GM10266 (cell line): ENCODE data around the gene CDK9.

ENCODE experiments used
- DNase-seq: peaks from one replicate; pipeline ENCODE4 v3.0.0; 2012; ENCODE audit errors: extremely low spot score
- TF ChIP-seq, protein P1 (sequence below): IDR thresholded peaks from 2 replicates; pipeline ENCODE4 v1.5.1; 2012; ENCODE audit warnings: mild to moderate bottlenecking, low read depth; ENCODE audit not compliant: control insufficient read depth, insufficient read depth; ENCODE audit errors: missing control alignments

The CDK9 gene

DNA sequence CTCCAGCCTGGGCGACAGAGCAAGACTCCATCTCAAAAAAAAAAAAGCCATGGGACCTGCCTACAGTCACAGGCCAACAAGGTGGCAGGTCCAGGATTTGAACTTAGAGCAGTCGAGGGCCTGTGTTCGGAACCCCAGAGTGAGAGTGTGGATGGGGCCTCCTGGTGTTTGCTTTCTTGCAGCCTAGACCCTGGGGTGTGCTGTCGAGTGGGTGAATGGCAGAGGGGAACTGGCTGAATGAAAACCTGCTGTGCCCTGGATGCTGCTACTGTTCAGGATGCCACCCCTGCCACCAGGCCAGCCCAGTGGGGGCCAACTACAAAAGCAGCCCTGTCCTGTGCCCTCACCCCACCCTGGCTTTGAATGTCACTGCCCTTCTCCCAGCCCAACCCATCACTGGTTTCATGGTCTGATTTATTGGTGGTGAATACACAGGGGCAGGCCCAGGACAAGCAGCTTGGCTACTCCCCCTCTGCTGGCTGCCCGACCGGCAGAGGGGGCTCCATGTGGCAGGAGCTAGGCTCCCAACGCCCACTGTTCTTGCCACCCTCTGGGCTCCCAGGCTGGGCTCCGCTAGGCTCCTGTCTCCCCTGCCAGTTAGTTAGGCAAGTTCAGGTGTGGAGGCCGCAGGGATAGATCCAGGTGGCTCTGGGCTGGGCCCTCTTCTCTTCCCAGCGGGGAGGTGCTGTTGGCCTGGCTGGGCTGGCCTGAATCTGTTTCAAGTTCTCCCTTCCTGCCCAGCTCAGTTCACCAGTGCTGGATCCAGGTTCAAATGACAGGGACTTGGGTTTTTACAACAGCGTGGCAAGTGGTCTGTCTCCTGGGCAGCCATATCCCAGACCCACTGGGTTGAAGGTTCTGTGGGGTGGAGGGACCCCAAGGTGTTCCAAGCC, 29.0 kb downstream of the CDK9 start:
- TF ChIP-seq, protein P1, sequence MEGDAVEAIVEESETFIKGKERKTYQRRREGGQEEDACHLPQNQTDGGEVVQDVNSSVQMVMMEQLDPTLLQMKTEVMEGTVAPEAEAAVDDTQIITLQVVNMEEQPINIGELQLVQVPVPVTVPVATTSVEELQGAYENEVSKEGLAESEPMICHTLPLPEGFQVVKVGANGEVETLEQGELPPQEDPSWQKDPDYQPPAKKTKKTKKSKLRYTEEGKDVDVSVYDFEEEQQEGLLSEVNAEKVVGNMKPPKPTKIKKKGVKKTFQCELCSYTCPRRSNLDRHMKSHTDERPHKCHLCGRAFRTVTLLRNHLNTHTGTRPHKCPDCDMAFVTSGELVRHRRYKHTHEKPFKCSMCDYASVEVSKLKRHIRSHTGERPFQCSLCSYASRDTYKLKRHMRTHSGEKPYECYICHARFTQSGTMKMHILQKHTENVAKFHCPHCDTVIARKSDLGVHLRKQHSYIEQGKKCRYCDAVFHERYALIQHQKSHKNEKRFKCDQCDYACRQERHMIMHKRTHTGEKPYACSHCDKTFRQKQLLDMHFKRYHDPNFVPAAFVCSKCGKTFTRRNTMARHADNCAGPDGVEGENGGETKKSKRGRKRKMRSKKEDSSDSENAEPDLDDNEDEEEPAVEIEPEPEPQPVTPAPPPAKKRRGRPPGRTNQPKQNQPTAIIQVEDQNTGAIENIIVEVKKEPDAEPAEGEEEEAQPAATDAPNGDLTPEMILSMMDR = no peak
- DNase-seq = no peak

DNA sequence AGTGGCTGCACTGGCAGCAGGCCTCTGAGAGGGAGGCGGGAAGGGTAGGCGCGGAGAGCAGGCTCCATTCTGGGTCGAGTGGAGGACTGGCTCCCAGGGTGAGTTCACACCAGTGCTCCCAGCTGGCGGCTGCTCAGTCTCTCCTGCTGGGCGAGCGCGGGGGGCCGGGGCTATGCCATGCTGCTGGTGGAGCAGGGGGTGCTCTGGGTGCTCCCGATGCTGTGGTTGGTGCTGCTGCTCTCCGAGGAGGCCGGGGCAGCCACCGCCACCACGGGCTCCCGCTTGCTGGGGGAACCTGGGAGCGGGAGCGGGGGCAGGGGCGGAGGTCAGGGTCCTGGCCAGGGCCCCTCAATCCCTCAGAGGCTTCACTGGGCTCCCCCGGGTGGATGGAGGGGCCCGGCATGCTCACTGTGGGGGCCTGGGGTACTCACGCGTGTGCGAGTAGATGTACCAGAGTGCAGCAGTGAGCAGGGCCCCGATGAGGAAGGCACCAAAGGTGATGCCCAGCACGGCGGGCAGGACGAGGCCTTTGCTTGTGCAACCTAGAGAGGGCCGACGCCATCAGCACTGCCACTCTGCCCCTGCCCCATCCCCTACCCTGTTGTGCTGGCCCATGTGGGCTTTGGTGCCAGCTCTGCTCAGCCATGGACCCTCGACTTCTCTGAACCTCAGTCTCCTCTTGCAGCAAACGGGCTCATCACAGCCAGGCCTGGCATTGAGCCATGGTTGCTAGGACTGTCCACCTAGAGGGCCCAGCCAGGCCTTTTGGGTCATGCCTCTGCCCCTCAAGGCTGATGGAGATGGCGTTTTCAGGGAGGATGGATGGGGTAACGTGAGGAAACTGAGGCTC, 29.9 kb downstream of the CDK9 start:
- no peak for DNase-seq
- TF ChIP-seq, protein P1 = no peak

DNA sequence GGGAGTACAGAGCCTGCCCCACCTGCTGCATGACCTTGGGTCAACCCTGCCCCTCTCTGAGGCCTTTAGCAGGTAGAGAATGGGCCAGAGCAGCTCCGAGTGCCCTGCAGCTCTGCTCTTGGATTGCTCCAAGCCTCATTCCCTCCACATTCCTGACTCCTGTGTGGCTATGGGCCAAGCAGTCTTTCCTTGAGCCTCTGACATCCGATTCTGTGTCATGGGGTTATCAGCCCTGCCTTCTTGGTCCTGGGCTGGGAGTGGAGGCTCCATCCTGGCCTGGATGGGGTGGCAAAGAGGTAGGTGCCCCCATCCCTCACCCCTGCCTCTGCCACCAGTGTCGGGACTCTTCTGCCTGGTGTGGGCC, 30.5 kb downstream of the CDK9 start:
- no peak for DNase-seq
- TF ChIP-seq, protein P1 = no peak

DNA sequence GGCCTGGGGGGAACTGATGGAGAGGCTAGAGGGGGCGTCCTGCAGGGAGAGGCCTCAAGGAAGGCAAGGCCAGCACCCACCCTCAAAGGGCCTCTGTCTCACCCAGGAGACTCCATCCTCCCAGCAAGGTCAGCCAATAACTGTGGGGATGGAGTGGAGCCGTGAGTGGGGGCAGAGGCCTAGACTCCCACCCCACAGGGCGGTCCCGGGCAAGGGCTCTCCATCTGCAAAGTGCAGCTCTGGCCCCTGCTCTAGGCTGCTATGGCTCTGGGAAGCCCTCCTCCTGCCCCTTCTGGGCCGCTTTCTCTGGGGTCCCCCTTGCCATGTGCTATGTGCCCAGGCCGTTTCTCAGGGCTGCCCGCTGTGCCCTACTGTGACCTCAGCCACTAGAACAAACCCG, 30.9 kb downstream of the CDK9 start:
- DNase-seq = no peak
- TF ChIP-seq, protein P1 = no peak

DNA sequence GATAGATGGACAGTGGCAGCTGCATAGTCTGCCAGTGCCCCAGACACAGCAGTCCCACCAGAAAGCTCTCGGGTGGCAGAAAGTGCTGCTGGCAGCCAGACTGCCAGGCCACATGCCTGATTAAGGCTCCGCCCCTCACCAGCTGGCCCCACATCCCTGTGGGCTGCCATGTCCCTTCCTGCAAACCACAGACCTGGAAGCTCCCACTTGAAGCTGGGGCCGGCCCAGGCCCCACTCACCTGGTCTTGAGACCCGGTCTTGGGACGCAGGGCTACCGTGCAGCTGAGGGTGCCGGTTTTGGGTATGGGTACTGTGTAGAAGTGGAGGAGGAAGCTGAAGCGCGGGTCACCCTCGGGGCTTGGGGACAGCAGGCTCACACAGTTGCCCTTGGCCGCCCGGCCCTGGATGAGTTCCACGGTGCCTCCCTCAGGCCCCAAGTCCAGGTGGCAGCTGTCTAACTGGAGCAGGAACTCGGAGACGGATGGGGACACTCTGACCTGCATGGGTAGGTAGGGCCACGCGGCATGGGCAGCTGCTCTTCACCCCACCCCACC, 32.1 kb downstream of the CDK9 start:
- DNase-seq = no peak
- TF ChIP-seq, protein P1 = no peak

DNA sequence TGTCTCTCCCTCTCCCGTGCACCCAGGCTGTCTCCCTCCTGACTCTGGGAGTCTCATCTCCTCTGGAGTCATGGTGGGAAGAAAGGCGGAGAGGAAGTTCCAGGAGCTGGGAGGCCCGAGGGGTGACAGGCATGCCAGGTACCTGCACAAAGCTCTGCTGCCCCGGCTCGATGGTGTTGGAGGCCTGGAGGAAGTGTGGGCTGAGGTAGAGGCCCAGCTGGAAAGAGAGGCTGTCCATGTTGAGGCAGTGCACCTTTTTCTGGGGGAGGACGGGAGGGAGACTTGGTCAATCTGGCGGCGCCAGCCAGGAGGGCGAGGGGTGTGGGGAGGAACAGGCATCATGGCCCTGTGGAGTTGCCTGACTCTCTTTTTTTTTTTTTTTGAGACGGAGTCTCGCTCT, 32.7 kb downstream of the CDK9 start:
- DNase-seq = no peak
- TF ChIP-seq, protein P1 = no peak
